Activated naive CD4-positive, alpha-beta T cell treated with anti-CD3 and anti-CD28 coated beads, Interleukin-2, amount 10 ng/mL, durations not matched to agents 7 days and 5 days (primary cell): ENCODE data around the gene ROR1.

Source experiments
- CTCF ChIA-PET: fragments of 350-600 bp; sonication (Branson Sonifier 250); formaldehyde crosslinking; loops from one replicate; lab custom pipeline; 2021; ENCODE audit warnings: antibody characterized with exemption; lab: Charles Lee
- DNase-seq: peaks from one replicate; pipeline ENCODE4 v3.0.0-alpha.2; 2020
- H3K27ac Mint-ChIP-seq: one replicate; pipeline ENCODE4 v1.8.0; 2021; ENCODE audit warnings: mild to moderate bottlenecking, moderate library complexity, mixed read lengths
- H3K27me3 Mint-ChIP-seq: one replicate; pipeline ENCODE4 v1.8.0; 2021; ENCODE audit warnings: mild to moderate bottlenecking, mixed read lengths
- H3K36me3 Mint-ChIP-seq: one replicate; pipeline ENCODE4 v1.8.0; 2021; ENCODE audit warnings: mixed read lengths
- H3K4me1 Mint-ChIP-seq: one replicate; pipeline ENCODE4 v1.8.0; 2021; ENCODE audit warnings: mixed read lengths
- H3K4me3 Mint-ChIP-seq: one replicate; pipeline ENCODE4 v1.8.0; 2021; ENCODE audit warnings: mild to moderate bottlenecking, moderate library complexity, mixed read lengths
- H3K9me3 Mint-ChIP-seq: one replicate; pipeline ENCODE4 v1.8.0; 2021; ENCODE audit warnings: mixed read lengths

ROR1 gene

DNA sequence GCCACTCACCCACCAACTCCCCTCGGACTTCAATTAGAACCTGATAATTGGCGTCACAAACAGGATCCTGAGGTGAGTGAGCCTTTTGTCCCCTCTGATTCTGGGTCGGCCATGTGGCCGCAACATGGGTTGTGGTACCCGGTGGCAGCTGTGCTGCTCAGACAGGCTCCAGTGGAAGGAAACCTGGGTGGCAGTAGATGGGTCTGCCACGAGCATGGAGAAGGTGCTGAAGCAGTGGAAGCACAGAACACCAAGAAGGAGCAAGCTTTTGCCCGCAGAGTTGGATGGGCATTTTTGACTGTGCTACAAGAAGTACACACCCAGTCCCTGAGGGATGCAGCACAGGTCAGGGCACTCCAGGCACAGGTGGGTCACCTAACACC is 413.1 kb downstream of the ROR1 start:
- Mint-ChIP-seq H3K27me3 (no peaks in the 10 kb centered on the region), H3K27ac (no peak overlapping the region), H3K4me3 (no peak overlapping the region), H3K36me3 (no peaks in the 10 kb centered on the region), H3K4me1 (no peaks in the 10 kb centered on the region), H3K9me3 (no peaks in the 10 kb centered on the region)
- CTCF ChIA-PET: interaction anchor here (0.7 kb wide), 1 partner anchor 48 kb away, joined by 3 read pairs; no protein-coding TSS in a partner anchor
- DNase-seq: no peak

DNA sequence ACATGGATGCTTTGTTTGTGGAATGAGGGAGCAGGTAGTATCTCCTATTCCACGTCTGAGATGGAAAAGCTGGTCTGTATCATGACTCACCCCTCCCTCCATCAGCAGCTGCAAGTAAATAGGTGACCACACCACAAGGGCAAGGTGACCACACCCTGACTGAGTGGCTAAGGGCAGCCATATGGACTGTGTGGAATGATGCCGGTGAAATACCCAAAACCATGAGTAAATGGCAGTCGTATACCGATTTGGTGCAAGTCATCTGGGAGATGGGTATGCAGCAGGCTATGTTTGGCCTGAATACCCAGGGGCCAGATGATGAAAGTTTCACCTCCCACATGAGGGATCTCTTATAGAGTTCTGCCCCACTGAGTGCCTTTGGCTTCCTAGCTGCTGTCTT is 413.8 kb downstream of the ROR1 start:
- no peak for DNase-seq
- H3K9me3 Mint-ChIP-seq: no peaks in the 10 kb centered on the region
- CTCF ChIA-PET: no interaction called here
- H3K27me3 Mint-ChIP-seq: no peaks in the 10 kb centered on the region
- no peaks in the 10 kb centered on the region for H3K4me1 Mint-ChIP-seq
- H3K36me3 Mint-ChIP-seq: no peaks in the 10 kb centered on the region
- H3K27ac Mint-ChIP-seq: no peak overlapping the region
- no peak overlapping the region for H3K4me3 Mint-ChIP-seq

DNA sequence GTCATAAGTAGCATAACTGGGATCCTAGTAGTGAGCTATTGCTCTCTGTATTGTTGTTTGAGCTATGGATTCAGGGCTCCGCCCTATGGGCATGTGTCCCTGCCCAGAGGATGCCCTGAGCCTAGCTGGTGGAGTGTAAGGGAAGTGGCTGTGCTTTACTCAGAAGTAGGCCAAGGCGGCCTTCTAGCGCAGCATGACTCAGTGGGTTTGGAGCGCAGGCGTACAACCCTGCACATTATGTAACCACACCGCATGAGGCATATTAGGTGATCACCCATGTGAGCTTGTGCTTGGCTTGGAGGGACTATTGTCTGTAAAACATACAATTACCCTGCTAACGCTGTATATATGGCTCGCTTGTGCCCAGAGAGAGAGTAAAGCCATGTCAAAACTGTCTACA is 418.5 kb downstream of the ROR1 start:
- Mint-ChIP-seq H3K9me3 (no peaks in the 10 kb centered on the region), H3K4me3 (no peak overlapping the region), H3K36me3 (no peaks in the 10 kb centered on the region), H3K27me3 (no peaks in the 10 kb centered on the region), H3K4me1 (no peaks in the 10 kb centered on the region), H3K27ac (no peak overlapping the region)
- CTCF ChIA-PET: no interaction called here
- no peak for DNase-seq

DNA sequence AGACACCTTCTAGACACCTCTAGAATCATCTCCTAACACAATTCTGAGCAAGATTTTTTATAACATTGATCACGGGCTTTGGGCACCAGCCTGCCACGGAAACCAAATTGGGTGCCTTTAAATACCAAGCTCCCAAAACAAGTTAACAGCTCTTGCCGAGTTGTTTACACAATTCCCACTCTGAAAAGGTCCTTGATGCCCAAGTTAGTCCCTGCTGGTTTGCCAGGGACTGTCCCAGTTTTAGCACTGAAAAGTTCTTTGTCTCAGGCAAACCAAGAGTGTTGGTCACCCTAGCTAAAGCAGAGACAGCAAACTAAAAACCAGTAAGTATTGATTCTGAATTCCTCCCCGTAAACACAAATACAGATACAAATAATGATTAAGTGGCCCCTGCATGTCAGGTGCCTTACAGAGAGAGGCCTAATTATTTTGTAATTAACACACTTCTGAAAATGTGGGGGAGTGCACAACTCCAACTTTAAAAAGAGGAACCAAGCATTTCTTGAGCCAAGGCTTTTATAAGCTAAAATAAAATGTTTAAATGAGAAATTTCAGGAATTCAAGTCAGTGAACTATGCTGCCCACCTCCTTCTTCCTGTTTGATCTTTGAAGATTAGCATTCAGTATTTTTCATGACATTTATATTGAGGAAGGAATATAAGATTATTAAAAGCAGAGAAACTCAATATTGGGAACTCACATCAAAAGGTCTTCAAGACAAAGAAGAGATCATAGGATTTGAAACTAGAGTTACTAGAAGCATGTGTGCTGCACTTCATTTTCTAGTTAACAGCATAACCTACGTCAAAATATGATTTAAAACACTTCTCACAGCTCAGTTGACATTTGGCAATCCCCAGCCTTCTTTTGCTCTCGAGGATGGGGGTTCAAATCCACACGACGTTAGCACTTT is 420.6 kb downstream of the ROR1 start:
- Mint-ChIP-seq H3K36me3 (no peaks in the 10 kb centered on the region), H3K4me3 (no peak overlapping the region), H3K27me3 (peaks cover 3% of the 10 kb centered on the region), H3K4me1 (no peaks in the 10 kb centered on the region), H3K9me3 (no peaks in the 10 kb centered on the region), H3K27ac (no peak overlapping the region)
- CTCF ChIA-PET: no interaction called here
- DNase-seq: no peak

DNA sequence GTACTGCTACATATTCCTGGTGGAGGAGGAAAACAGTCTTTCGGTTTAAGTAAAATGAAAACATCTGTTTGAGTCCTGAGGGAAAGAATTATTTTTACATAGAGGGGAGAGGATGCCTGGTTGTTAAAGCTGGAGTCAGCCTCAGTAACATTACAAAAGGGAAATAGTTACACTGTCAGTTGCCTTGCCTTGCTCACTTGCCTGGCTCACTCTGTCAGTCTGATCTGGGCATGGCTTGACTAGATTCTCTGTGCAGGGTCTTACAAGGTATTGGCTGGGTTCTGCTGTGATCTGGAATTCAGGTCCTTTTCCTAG is 421.2 kb downstream of the ROR1 start:
- Mint-ChIP-seq H3K27ac (no peak overlapping the region), H3K4me3 (no peak overlapping the region), H3K27me3 (peaks cover 3% of the 10 kb centered on the region), H3K4me1 (no peaks in the 10 kb centered on the region), H3K9me3 (no peaks in the 10 kb centered on the region), H3K36me3 (no peaks in the 10 kb centered on the region)
- CTCF ChIA-PET: no interaction called here
- no peak for DNase-seq

DNA sequence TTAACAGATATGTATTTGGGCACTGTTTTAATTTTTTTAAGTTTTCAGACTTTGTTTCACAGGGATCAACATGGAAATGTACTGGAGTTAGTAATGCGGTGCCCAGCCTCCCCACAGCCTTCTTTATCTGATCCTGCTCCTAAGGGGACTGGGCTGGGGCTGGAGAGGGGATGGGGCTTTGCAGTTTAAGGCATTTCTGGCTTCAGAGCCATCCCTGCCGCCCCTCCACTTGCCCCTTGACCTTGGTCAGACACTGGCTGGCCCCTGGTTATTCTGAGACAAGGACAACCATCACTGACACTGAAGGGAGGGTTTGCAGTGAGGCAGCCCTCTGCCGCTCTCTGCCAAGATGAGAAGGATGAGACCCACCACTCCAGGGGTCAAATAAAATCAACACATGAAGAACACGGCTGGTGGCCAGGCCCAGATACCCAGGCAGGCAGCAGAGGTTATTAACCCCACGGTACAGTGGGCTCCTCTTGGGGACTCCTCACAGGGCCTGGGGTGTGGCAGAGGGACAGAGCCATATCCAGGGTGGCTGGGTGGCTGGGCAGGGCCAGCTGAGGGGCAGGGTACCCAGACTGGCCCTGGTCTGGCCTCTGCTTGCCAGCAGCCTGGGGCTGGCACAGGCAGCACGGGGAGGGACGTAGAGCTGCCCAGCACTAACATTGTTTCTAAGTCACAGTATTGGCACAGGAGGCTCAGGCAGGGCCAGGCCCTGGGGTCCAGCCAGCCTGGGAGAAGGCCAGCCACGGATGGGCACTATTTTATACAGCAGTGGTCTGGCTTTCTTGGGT is 422.5 kb downstream of the ROR1 start:
- Mint-ChIP-seq H3K4me1 (no peaks in the 10 kb centered on the region), H3K27ac (no peak overlapping the region), H3K9me3 (no peaks in the 10 kb centered on the region), H3K27me3 (peaks cover 3% of the 10 kb centered on the region), H3K4me3 (no peak overlapping the region), H3K36me3 (no peaks in the 10 kb centered on the region)
- CTCF ChIA-PET: no interaction called here
- DNase-seq: no peak

DNA sequence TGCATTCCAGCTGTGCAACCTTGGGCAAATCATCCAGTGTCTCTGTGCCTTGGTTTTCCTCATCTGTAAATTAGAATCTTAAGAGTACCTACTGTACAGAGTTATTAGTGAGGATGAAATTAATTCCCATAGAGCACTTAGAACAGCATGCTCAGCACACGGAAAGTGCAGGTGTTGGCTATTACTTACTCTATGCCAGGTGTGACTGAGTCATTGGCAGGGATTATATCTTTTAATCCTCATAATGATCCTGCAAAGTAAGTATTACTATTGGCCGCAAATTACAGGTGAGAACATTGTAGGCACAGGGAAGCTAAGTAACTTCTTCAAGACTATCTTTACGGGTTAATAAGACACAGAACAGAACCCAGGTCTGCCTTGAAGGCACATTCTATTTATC is 423.3 kb downstream of the ROR1 start:
- no peaks in the 10 kb centered on the region for H3K36me3 Mint-ChIP-seq
- H3K27ac Mint-ChIP-seq: no peak overlapping the region
- no peaks in the 10 kb centered on the region for H3K4me1 Mint-ChIP-seq
- CTCF ChIA-PET: no interaction called here
- H3K27me3 Mint-ChIP-seq: peaks cover 3% of the 10 kb centered on the region
- H3K9me3 Mint-ChIP-seq: no peaks in the 10 kb centered on the region
- DNase-seq: no peak
- H3K4me3 Mint-ChIP-seq: no peak overlapping the region

DNA sequence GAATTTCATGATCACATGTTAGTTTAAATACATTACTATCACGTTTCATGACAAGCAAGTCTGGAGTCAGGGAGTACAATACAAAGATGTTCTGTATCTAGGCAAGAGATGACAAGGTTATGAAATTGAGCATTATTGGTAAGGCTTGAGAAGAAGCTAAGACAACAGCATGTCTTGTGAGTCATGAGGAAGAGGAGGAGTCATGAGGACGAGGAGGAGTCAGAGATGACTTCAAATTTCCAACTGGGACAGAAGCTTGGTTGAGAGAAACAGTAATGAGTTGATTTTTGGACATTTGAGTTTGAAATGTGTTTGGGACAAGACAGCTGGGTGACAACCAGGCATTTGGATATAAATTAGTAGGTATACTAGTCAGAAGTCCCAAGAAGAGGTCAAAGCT is 425.3 kb downstream of the ROR1 start:
- H3K27me3 Mint-ChIP-seq: peaks cover 3% of the 10 kb centered on the region
- no peak overlapping the region for H3K27ac Mint-ChIP-seq
- DNase-seq: no peak
- H3K9me3 Mint-ChIP-seq: no peaks in the 10 kb centered on the region
- no peaks in the 10 kb centered on the region for H3K36me3 Mint-ChIP-seq
- H3K4me1 Mint-ChIP-seq: no peaks in the 10 kb centered on the region
- CTCF ChIA-PET: no interaction called here
- H3K4me3 Mint-ChIP-seq: no peak overlapping the region

DNA sequence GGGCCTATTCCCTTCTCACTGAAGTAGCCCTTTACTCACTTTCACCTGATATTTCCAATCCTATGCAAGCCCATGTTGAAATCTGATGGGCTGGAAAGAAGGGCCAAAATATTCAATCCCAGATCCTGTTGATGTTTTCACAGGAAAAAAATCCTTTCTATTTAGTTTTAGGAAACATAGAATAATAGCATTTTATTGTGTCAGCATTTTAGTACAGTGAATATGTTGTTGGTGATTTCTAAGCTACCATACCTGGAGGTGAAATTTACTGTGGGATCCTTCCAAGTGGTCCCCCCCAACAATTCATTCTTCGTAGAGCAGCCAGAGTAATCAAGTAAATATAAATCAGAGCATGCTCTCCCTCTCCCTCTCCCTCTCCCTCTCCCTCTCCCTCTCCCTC is 426.2 kb downstream of the ROR1 start:
- Mint-ChIP-seq H3K36me3 (no peaks in the 10 kb centered on the region), H3K4me1 (no peaks in the 10 kb centered on the region), H3K9me3 (no peaks in the 10 kb centered on the region), H3K4me3 (no peak overlapping the region), H3K27ac (no peak overlapping the region), H3K27me3 (peaks cover 3% of the 10 kb centered on the region)
- no peak for DNase-seq
- CTCF ChIA-PET: no interaction called here

DNA sequence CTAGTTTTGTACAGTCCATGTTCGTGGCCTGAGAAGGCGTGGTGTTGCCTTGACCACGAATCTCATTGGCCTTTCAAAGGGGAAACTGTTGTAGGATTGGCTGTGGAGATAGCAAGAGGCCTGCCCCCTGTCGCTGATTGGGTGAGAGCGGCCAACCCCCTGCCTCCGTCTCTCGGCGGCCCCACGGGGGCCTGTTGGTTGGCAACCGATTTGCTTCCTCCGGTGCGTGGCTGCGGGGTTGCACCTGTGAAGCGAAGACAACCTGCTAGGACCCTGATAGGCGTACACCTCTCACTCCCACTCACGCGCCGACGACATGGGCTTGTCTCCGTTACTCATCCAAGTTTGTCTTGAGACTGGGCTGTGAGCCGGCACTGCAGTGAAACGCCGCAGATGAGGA is 429.6 kb downstream of the ROR1 start, which contains the start of gene UBE2U:
Gene UBE2U (plus strand): TSS at position 204 of the 400 bp plus-strand sequence. CDS start 428 bp downstream, outside the sequence.
- Mint-ChIP-seq H3K27me3 (no peaks in the 10 kb centered on the region), H3K4me1 (no peaks in the 10 kb centered on the region), H3K36me3 (no peaks in the 10 kb centered on the region), H3K4me3 (no peak within 1 kb of the TSS), H3K27ac (no peak within 1 kb of the TSS), H3K9me3 (no peaks in the 10 kb centered on the region)
- no peak for DNase-seq
- CTCF ChIA-PET: no interaction called here

DNA sequence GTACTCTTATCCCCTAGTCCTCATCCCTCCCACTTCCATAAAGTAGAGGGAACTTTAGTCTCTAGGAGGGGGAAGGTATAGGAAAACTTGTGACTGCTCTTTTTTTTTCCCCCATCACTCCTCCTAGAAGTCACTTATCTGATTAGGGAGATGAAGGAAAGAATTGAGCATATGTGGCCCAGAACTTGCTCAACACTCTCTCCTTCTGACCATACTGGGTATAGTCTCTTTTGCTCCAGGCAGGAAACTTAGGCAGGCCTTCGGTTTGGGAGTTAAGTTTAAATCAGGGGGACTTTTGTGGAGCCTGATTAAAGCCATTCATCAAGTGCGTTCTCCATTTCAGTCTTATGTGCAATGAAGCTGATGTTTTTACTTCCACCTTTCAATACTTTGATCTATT is 435.4 kb downstream of the ROR1 start:
- no peak overlapping the region for H3K4me3 Mint-ChIP-seq
- peaks cover 13% of the 10 kb centered on the region for H3K27me3 Mint-ChIP-seq
- no peak overlapping the region for H3K27ac Mint-ChIP-seq
- H3K9me3 Mint-ChIP-seq: no peaks in the 10 kb centered on the region
- H3K4me1 Mint-ChIP-seq: no peaks in the 10 kb centered on the region
- DNase-seq: no peak
- no peaks in the 10 kb centered on the region for H3K36me3 Mint-ChIP-seq
- CTCF ChIA-PET: no interaction called here

DNA sequence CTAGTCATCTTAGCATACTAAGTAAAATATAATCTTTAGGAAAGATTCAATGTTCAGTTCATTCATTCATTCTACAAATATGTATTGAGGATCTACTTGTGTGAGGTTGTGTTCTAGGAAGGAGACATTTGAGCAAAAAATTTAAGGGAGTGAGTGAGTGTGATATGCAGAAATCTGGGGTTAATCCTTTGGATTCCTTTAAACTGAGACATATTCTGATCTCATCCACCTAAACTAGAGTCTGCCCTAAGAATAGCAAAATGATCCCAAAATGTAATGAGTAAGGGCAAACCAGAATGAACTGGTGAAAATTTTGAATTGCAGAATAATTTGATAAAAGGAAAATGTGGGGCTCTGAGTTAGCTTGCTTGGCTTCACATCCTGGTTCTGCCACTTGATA is 438.2 kb downstream of the ROR1 start:
- Mint-ChIP-seq H3K4me1 (no peaks in the 10 kb centered on the region), H3K27me3 (peaks cover 13% of the 10 kb centered on the region), H3K27ac (no peak overlapping the region), H3K4me3 (no peak overlapping the region), H3K36me3 (no peaks in the 10 kb centered on the region), H3K9me3 (no peaks in the 10 kb centered on the region)
- no peak for DNase-seq
- CTCF ChIA-PET: no interaction called here

DNA sequence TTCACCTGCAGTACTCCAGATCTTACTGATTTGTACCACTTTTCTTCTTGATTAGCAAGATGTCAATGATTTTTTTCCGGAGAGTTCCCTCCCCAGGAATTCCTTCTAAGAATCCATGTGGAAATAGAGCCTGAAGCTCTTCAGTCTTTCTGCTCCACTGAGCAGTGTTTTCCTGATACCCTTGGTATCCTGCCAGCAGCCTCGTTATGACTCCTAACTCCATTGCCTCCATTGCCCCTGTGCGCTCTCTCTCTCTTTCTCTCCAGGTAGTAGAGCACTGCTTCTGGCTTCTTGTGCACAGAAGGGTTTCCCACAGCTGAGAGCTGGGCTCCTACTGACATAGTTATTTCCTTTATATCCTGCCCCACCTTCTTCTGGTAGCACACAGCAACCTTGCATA is 441.8 kb downstream of the ROR1 start:
- peaks cover 18% of the 10 kb centered on the region for H3K27me3 Mint-ChIP-seq
- no peaks in the 10 kb centered on the region for H3K36me3 Mint-ChIP-seq
- no peak for DNase-seq
- no peak overlapping the region for H3K4me3 Mint-ChIP-seq
- no peaks in the 10 kb centered on the region for H3K9me3 Mint-ChIP-seq
- no peak overlapping the region for H3K27ac Mint-ChIP-seq
- no peaks in the 10 kb centered on the region for H3K4me1 Mint-ChIP-seq
- CTCF ChIA-PET: interaction anchor here (1.7 kb wide), 1 partner anchor 78 kb away, joined by 4 read pairs; no protein-coding TSS in a partner anchor

DNA sequence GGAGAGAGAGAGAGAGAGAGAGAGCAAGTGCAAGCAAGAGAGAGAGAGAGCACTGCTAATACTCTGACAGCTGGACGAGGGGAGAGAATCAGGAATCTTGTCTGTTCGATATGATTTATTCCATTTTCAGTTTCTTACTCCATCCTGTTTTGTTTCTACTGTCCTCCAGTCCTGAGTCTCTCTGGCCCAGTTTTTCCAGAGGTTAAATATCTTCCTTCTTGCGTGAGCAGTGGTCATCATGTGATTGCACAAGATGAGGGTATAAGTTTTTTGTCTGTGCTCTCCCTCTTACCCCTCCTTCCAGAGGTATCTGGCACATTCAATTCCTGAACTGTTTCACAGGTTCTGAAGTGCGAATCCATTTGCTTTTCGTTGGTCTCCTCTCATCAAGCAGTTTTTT is 446.4 kb downstream of the ROR1 start:
- H3K4me1 Mint-ChIP-seq: peaks cover 8% of the 10 kb centered on the region
- no peaks in the 10 kb centered on the region for H3K36me3 Mint-ChIP-seq
- H3K9me3 Mint-ChIP-seq: no peaks in the 10 kb centered on the region
- no peak for DNase-seq
- no peak overlapping the region for H3K4me3 Mint-ChIP-seq
- peaks cover 8% of the 10 kb centered on the region for H3K27me3 Mint-ChIP-seq
- CTCF ChIA-PET: no interaction called here
- H3K27ac Mint-ChIP-seq: no peak overlapping the region
